ENCODE results near the gene CIB4. TPM values are rescaled to one million over a fixed set of nuclear protein-coding genes. Genes with fewer than 3 reads are reported as not detected.

Gene CIB4
- total RNA-seq, 1 donor from 2014 or later = not detected

Other genes with a start within 250 kb of the CIB4 start
- gene DRC1, start 239.4 kb downstream of the CIB4 start, total RNA-seq = not detected in 2 replicates
- 5.9 and 6.9 TPM in 2 replicates for gene OTOF, start 163.2 kb downstream of the CIB4 start, total RNA-seq
- not detected in 2 replicates for gene KCNK3, start 51.4 kb upstream of the CIB4 start, total RNA-seq
- 14.3 and 14.5 TPM in 2 replicates for gene SLC35F6, start 122.9 kb upstream of the CIB4 start, total RNA-seq
- 16.6 and 19.7 TPM in 2 replicates for gene CENPA, start 144.7 kb upstream of the CIB4 start, total RNA-seq
- 0.23 TPM in 1 of 2 replicates, not detected in the other for gene DPYSL5, start 206.8 kb upstream of the CIB4 start, total RNA-seq

All from activated T-helper 1 cell treated with anti-CD3 and anti-CD28 coated beads, Interleukin-12 subunit alpha, Interleukin-12 subunit beta, Interleukin-2, Interleukin-4 antibody, amounts not matched to agents 30 ng/mL and 10 ng/mL and 1 ng/mL, durations not matched to agents 14 hours and 24 hours and 36 hours (primary cell).